GM18526 (cell line): Measurements from ENCODE around the gene HTR3D.

ENCODE experiments used
- POLR2A ChIP-seq: IDR thresholded peaks from 3 replicates; pipeline ENCODE4 v1.6.1; 2011; ENCODE audit not compliant: insufficient read length; ENCODE audit errors: extremely low read depth

Gene HTR3D

GRCh38 chr3:184085389-184085852 is 53.9 kb downstream of the HTR3D start:
- no peak for TF ChIP-seq POLR2A
